Muscle of back (tissue), 11 donors: Measurements from ENCODE around the gene EHBP1. TPM values are rescaled to one million over a fixed set of nuclear protein-coding genes. Genes with fewer than 3 reads are reported as not detected.
A peak's percentile ranks its signal among the peaks of the same experiment; 100 is the strongest.

Experiments
- DNase-seq, 3 donors: peaks; one replicate each; pipeline versions ENCODE4 v3.0.0 to v3.0.0-alpha.2; 2013
- polyA plus RNA-seq, 10 donors: library from polyadenylated mRNA; unstranded; fragments of 120-200 nt; gene quantifications; one replicate each; pipeline ENCODE4 v1.2.1, GENCODE V29; 2013; ENCODE audit not compliant: insufficient read length in 10 of 10

The EHBP1 gene
- polyA plus RNA-seq, 10 donors = 24.7 to 41.5 (median 29.7) TPM

DNA sequence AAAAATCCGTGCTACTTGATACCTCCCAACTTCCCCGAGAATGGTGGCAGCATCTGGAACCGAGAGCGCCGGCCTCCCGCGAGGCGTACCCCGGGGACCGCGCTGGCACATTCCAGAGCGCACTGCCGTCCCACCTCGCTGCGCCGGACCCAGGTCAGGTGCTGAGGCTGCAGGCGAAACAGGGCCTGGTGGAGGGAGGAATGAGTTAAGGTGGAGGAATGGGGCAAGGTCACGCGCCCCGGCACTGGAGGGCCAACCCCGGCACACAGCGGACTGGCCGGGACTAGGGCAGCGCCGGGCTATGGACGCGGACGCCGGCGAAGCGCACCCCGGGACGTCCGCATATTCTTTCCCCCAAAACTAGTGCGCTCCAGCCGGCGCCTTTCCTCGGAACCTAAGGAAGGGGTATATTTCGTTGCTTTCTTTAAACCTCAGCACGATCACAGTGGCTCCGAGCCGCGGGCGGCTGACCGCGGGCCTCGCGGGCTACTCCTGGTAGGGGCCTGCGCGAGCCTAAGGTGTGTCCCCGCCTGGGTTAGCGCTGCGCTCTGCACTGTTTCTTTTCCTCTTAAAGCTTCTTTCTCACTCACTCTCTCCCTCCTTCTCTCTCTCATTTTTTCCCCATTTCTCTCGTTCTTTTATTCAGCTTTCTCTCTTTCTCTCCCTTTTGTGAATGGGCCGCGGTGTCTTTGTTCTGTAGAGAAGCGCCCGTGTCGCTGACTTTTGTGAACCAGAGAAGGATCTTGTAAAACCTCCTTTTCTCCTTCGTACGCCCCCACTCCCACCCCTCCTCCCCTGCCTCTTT is 343.1 kb downstream of the EHBP1 start:
- DNase-seq = peak in 1 of 3 donors; percentile 87

DNA sequence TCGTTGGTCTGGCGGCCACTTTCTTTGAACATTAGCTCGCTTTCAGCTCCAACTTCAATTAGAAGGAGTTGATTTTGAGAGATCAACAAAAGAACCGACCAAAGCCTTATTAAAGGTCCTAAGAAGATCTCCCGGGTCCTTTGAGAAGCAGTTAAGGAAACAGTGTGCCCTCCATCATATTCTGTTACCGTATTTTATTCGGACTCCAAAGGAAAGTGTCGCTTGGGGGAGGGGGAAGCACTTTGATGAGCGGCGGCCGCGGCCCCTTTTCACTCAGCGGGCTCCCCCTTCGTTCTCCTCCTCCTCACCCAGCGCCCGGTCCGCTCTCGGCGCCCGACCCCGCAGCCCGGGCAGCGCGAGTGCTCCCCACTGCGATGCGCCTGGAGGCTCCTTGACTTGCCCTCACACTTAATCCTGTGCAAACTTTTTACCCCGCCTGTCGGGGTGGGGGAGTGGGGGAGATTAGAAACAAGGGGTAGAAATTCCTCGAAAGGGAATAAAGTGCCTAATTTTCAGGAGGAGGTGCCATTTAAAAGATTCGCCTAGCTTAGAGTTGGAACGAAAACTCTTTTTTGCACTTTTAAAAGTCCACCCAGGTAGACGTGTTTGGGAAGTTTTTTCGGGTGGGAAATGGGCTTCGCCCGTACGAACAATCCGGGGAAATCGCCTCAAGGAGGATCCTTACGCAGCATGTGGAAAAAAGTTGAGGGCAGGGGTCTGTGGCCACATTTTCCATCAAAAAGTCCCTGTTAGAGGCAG is 343.9 kb downstream of the EHBP1 start:
- DNase-seq = peak in 1 of 3 donors; percentile 74

GRCh38 chr2:63049970-63050333 is 344.4 kb downstream of the EHBP1 start:
- no peak for DNase-seq

DNA sequence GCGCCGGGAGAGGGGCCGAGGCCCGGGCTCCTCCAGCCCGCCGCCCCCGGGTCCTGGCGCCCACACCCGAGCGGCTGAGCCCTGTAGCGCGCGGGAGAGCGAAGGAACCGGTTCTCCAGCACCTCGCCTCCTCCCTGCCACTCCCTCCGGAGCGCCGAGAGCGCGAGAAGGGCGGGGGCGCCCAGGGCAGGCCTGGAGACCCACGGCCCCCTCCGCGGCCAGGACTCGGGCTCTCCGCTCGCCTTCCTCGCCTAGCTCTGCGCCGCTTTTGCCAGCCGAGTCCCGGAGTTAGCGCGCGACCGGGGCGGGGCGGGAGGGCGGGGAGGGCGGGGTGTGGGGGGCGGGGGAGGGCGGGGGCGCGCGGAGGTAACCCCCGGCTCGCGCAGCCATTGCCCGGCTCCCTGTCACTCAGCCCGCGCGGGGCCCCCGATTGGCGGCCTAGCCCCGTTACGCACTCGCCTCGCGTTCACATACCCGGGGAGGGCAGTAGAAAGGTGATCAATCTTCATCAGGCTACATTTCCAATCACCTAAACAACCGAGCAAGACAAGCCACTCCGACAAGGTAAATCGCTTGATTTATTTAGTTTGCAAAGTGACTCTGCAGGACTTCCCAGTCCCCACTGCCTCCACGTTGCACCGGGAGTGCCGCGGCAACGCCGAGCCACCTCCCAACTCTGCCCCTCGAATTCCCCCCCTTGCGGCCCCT is 345.0 kb downstream of the EHBP1 start, which contains the start of gene OTX1:
Gene OTX1, plus strand, starts transcription at position 497 of the 708 bp plus-strand sequence. CDS start 2,161 bp downstream, outside the sequence.
- DNase-seq = peak in 1 of 3 donors; percentile 61

DNA sequence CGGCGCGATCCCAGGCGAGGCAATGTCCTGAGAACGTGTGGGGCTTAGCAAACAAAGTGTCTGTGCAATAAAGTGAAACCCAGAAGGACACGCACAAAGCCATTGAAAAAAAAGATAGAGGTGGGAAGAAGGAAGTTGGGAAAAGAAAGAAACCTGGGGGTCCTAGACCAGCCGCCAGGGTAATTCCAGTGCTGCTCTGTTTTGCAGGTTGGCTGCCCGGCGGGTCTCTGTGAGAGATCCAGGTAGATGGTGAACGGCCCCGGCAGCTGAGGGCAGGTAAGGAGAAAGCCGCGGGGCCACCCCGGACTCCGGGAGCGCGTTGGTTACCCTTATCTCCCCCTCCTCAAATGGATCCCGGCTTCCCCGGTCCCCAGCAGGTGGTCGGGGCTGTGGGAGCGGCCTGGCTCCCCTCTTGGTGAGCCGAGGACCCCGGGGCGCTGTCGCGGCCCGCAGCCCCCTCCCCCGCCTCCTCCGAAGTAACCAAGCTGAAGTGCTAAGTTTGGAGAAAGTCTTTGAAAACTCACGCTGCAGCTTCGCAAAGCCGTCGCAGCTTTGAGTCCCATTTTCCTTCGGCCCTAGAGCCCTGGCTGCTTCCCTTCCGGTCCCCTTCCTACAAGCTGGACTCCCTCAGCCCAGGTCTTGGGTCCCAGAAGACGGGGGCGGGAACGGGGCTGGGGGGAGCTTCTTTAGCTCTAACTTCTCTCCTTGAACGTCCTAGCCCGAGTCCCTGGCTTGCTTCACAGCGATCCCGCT is 345.7 kb downstream of the EHBP1 start:
- DNase-seq = peak in 1 of 3 donors; percentile 36

DNA sequence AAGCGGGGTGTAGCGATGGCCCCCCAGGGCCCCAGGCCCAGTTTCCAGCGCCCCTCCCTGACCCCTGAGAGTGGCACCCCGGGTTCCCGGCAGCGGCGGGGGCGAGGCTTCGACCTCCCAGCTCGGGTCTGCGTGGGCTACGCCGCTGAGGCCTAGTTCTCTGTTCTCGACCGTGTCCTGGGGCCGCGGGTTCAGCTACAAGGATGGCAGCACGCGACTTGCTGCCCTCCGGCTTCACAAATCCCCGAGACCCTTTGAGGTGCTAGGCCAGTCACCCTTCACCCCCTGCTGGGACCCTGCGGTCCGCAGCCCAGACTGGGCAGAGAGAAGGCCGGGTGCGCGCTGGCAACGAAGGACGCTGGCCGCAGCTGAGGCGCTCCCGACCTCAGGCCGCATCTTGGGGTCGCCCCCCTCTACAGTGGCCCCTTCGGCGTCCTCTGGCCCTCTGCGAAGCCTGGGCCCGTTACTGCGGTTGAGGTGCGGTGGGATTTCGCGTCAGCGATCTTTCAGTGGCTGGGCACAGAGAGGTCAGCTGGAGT is 346.4 kb downstream of the EHBP1 start:
- DNase-seq = no peak

DNA sequence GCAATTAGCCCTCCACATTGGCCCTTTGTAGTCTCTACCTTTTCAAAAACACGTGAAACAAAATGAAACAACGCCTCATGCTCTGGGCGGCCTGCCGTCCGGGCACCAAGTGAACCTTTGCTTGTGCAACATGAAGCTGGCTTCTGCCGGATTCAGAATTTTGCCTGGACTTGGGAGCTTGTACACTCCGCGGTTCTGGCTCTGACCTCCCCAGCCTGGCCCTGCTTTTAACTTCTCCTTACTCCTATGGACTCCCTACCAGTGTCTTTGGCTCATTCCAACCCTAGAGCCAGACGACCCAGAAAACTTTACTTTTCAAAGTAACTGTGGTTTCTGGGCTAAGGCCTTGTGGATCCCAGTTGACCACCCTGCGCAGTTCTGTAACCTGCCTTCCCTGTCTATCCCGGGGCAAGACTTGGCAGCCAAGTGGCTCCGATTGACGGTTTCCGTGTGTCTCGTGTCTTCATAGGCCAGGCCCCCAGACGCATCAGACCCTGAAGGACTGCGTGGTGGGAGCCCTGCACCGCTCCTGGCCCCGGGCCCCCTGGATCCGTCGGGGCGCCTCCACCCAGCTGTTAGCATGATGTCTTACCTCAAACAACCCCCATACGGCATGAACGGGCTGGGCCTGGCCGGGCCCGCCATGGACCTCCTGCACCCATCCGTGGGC is 347.0 kb downstream of the EHBP1 start:
- no peak for DNase-seq

GRCh38 chr2:63053081-63053888 is 347.8 kb downstream of the EHBP1 start:
- DNase-seq = peak in 1 of 3 donors; percentile 30

- DNase-seq = peak in 1 of 3 donors; percentile 44
These were observed 348.5 kb downstream of the EHBP1 start for GRCh38 chr2:63053889-63054602.

DNA sequence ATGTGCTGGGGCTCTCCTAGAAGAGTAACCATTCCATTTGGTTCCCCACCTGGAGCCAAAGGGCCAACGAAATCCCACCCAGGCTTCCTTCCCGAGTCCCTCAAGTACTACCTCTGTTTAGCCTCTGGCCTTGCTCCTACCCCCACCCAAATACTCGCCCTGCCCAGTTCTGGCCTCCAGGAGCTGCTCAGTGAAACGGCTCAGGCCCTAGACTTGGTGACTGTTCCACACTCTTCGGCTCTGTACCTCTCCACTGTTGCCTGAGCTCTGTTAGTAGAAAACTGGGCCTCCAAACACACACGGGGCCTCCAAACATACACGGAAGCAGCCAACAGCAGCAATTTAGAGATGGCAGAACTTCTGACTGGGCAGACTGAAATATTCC is 349.3 kb downstream of the EHBP1 start:
- peak in 1 of 3 donors; percentile 53 for DNase-seq

DNA sequence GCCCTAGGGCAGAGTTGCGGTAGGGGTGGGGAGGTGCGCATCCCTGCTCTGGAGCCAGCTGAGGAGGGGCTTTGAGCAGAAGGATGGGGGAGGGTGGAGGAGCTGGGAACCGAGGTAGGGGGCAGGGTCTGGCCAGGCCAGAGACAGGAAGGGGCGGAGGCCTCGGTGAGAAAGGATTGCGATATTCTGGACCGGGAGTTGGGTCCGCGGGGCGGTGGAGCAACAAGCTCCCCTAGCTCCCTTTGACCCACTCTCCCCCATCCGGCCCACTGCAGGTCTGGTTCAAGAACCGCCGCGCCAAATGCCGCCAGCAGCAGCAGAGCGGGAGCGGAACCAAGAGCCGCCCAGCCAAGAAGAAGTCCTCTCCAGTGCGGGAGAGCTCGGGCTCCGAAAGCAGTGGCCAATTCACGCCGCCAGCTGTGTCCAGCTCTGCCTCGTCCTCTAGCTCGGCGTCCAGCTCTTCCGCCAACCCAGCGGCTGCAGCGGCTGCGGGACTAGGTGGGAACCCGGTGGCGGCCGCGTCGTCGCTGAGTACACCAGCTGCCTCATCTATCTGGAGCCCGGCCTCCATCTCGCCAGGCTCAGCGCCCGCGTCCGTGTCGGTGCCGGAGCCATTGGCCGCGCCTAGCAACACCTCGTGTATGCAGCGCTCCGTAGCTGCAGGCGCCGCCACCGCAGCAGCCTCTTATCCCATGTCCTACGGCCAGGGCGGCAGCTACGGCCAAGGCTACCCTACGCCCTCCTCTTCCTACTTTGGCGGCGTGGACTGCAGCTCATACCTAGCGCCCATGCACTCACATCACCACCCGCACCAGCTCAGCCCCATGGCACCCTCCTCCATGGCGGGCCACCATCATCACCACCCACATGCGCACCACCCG is 350.0 kb downstream of the EHBP1 start:
- peak in 1 of 3 donors; percentile 75 for DNase-seq

DNA sequence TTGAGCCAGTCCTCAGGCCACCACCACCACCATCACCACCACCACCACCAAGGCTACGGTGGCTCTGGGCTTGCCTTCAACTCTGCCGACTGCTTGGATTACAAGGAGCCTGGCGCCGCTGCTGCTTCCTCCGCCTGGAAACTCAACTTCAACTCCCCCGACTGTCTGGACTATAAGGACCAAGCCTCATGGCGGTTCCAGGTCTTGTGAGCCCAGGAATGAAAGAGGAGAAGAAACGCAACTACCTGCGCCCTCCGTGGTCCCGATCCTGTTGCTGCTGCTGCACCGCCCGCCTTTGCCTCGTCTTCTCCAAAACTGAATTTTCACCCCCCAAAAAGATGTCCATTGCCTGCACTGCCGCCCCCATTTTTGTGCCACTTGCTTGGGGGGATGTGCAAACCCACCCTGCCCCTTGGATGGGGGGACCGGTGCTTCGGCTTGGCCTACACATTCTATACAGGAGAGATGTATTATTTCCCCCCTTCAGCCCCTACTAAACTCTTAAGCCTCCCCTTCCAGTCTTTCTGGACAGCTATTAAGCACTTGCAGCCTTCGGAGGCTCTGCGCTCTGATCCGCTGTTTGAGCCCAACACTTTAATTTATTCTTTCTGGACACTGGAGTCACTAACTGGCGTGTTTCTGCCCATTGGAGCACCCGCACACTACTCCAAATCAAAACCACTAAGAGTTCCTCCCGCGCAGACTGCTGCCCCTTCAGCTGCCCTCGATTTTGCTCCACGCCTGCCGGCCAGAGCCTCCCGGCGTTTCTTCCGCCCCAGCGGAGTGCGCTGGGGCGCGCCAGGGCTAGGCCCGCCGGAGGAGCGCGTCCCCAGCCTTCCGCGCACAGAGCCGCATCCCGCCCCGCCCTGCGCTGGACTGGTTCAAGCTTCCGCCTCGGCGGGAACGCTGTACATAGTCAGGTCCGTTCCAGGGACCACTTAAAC is 350.9 kb downstream of the EHBP1 start:
- DNase-seq = peak in 1 of 3 donors; percentile 76

- peak in 1 of 3 donors; percentile 70 for DNase-seq
These were observed 352.0 kb downstream of the EHBP1 start for GRCh38 chr2:63057249-63058143.

DNA sequence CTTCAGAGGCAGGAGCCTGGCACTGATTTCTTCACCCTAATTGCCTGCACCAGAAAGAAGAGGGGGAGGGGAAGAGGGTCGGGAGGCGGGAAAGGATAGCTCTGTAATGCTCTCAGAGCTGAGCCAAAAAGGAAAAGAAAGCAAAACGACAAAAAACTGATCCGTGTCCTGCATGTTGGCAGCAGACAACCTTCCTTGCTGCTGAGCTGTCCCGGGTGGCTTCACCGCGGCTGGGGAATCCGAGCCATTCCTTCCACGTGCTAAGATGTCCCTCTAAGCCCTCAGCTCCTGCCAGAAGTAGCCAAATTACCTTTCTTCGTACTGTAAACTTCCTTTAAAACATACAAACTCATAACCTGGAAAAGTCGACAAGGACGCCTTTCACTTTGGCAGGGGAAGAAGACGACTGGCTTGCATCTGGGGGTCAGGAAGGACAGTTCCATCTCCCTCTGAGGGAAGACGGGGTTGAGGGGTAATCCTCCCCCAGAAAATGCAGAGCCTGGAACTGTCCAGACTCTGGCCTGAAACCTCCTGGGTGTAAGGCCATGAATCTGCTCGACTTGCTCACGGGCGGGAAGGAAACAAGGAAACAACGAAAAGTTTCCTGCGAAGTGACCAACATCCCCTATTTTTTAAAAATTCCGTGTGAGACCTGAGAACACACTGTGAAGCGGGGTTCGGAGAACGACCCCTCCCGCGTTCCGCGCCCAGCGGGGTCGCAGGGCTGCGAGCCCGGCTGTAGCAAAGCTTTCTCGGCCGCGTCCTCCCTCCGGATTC is 352.8 kb downstream of the EHBP1 start:
- peak in 1 of 3 donors; percentile 90 for DNase-seq
